HG02884 (cell line): ENCODE measurements around the gene TTC4.
A peak's percentile ranks its signal among the peaks of the same experiment; 100 is the strongest.

ENCODE experiments used
- ATAC-seq: cut with Tn5 transposase; IDR thresholded peaks from one replicate; pipeline ENCODE4 v1.9.1; 2021; ENCODE audit warnings: mild to moderate bottlenecking, moderate library complexity; ENCODE audit not compliant: unreplicated experiment

The TTC4 gene, protein sequence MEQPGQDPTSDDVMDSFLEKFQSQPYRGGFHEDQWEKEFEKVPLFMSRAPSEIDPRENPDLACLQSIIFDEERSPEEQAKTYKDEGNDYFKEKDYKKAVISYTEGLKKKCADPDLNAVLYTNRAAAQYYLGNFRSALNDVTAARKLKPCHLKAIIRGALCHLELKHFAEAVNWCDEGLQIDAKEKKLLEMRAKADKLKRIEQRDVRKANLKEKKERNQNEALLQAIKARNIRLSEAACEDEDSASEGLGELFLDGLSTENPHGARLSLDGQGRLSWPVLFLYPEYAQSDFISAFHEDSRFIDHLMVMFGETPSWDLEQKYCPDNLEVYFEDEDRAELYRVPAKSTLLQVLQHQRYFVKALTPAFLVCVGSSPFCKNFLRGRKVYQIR

GRCh38 chr1:54715493-54716298, at the start of gene TTC4:
TSS of gene TTC4 (plus strand) at chr1:54715861. CDS start at chr1:54715909, 48 bp downstream.
- peak; percentile 91 for ATAC-seq

DNA sequence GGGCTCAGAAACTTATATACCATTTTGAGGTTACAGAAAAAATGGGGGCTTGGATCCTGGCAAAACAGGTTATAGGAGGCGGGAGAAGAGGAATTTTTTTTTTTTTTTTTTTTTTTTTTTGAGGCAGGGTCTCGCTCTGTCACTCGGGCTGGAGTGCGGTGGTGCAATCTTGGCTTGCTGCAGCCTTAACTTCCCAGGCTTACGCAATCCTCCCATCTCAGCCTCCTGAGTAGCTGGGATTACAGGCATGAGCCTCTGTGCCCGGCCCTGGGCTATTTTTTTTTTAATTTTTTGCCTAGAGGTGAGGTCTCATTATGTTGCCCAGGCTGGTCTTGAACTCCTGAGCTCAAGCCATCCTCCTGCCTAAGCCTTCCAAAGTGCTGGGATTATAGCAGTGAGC, 49.3 kb upstream of the TTC4 start:
- no peak for ATAC-seq

DNA sequence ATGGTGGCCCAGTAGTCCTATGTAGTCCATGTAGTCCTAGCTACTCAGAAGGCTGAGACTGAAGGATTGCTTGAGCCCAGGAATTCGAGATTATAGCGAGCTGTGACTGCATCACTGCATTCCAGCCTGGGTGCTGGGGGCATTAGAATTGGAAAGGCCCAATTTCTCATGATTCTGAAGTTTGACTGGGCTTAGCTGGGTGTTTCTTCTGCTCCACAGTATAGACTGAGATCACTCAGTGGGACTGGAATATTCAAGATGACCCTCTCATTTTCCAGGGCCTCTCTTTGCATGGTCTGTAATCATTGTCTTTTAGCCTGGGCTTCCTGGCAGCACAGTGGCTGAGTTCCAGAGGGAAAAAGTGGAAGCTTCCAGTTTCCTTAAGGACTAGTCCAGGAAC, 47.9 kb upstream of the TTC4 start:
- no peak for ATAC-seq

DNA sequence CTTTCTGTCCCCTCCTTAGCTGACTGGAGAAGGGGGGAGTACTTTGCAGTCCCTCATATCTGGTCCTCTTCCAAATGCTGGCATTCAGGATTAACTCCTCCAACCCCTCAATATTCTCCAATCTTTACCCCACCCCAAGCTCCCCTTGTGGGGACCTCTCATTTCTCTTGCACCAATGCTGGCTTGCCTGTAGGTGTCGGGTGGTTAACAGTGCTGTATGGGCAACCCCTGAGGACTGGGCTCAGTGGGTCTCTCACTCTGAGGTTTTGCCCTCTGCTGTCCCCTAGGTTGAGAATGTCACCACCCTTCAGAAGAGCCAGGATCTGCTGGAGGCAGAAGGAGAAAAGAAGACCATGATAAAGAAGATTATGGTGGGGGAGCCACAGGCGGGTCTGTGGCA, 47.1 kb upstream of the TTC4 start:
- no peak for ATAC-seq

DNA sequence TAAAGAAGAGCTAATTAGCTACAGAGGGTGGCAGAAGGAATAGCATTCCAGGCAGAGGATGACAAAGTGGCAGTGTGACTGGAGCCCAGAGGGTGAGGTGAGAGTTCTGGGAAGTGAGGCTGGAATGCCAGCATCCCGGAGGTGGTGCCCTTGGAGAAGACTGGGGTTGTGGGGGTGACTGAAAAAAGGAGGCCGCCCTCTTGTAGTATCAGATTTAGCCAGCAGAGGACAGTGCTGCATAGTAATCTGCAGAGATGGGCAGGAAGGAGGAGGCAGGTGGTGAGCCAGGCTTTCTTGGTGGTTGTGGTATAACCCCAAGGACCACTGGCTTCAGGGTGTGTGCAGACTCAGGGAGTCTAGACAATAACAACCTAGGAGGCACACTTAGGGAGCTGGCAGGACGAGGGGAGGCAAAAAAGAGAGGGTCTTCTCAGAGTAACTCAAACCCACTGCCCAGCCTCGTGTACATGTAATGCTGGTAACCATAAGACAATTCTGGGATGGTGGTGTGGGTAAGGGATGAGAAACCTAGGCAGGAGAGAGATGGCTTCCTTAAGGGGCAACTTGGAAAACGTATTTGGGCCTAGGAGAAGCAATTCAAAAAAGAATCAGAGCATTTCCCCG, 43.6 kb upstream of the TTC4 start:
- no peak for ATAC-seq

DNA sequence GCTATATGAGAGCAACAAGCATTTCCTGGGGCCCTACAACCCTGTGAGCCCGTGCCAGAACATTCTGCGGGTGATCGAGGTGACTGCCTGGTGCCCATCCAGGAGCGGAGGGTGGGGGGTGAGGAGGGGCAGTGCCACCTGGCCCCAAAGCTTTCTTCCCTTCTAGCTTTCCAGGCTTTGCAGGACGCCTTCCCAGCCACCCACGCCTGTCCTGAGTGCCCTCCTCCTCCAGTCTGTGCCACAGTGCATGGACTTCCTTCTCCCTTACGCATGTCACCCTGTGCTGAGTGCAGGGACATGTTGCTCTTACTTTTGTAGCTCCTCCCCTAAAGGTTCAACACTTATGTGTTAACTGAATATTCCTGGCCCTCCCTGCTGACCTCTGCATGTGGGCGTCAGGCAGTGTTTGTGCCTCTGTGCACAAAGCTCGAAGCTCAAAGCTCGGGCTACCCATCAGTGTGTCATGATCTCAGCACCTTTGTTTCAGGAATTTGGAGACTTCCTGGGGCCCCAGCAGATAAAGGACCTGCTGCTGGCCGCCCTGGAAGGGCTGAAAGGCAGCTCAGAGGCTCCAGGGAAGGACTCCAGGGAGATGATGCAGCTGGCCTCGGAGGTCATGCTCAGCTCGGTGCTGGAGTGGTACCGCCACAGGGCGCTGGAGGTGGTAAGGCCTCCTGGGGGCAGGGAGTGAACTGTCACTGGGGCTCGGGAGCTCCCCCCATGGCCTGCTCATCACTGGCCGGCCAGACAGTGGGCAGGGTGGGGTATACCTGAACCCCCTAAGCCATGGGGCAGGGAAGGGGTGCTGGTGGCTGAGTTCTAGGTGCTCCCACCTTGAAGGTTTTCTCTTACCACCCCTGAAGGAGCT, 36.7 kb upstream of the TTC4 start:
- no peak for ATAC-seq

DNA sequence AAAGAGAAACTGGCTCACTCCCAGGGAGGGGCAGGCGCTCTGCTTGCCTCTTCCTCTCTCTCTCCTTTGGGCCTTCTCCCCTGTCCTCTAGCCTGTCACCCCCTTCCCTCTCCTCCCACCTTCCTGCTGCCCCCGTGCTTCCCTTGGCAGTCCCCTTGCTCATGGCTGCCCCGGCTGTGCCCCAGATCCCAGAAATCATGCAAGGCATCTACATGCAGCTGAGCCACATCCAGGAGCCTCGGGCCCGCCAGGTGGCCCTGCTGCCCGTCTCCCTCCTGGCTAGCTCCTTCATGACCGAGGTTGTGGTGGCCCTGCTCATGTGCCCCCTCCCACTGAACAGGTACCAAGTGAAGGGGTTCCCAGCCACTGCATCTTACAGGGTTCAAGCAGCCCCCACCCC, 36.0 kb upstream of the TTC4 start:
- no peak for ATAC-seq

GRCh38 chr1:54680387-54680786, 35.3 kb upstream of the TTC4 start:
- no peak for ATAC-seq

- no peak for ATAC-seq
Measured at GRCh38 chr1:54681358-54681757, 34.3 kb upstream of the TTC4 start.

GRCh38 chr1:54683453-54683852, 32.2 kb upstream of the TTC4 start:
- no peak for ATAC-seq

DNA sequence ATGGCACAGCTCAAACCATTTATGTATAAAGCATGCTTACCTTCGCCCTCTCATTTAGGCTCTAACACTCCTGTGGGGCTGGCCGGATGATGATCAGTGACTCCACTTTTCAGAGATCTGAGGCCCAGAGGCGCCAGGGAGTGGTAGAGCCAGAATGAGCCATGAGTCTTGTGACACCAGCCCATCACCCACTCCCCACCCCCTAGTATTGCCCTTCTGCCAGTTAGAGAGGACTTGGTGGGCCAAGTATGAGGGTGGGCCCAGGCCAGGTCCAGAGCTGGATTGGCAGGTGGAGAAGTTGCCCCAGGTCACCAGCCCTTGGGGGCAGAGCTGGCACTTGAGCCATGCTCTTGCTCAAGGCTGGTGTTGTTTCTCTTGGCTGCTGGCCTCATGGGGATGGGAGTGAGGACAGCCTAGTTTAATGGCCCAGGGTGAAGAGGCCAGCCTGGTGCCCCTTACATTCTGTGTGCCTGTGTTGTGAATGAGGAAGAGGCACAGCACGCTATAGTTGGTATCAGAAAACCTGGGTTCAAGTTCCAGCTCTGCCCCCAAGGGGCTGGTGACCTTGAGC, 30.2 kb upstream of the TTC4 start:
- no peak for ATAC-seq

GRCh38 chr1:54686155-54686554, 29.5 kb upstream of the TTC4 start:
- ATAC-seq: no peak

DNA sequence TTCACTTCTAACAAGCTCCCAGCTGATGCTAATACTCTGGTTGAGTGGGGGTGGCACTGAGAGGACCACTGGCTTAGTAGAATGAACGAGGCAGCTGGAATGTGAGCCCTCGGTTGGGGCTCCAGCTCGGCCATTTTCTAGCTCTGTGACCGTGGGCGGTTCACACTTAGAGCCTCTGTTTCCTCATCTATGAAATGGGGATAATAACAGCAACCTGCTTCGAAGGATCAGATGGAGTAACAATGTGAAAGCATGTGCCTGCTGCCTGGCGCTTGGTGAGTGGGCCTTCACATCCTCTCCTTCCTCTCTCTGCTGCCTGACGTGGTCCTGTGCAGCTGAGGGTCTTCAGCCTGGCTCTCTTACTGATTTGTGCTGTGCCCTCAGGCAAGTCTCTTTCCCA, 20.9 kb upstream of the TTC4 start:
- no peak for ATAC-seq

- no peak for ATAC-seq
Measured at GRCh38 chr1:54695221-54695620, 20.4 kb upstream of the TTC4 start.

DNA sequence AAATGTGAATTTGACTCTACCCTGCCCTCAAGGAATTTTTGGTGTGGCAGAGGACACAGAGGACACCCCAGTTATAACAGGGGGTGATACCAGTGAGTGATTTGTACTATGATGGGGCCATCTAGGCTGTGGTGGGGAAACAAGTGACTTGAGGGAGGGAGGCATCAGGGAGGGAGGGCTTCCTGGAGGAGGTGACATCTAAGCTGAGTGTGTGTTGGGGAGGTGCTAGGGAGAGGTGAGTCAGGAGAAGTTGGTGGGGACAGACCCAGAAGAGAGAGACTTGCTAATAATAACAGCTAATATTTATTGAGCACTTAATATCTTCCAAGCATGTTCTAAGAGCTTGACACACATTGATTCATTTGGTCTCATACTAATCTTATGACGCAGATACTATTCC, 19.9 kb upstream of the TTC4 start:
- no peak for ATAC-seq

GRCh38 chr1:54696262-54696661, 19.4 kb upstream of the TTC4 start:
- no peak for ATAC-seq

- ATAC-seq: no peak
Measured at GRCh38 chr1:54697896-54698295, 17.8 kb upstream of the TTC4 start.

GRCh38 chr1:54698346-54698745, 17.3 kb upstream of the TTC4 start:
- ATAC-seq: no peak

DNA sequence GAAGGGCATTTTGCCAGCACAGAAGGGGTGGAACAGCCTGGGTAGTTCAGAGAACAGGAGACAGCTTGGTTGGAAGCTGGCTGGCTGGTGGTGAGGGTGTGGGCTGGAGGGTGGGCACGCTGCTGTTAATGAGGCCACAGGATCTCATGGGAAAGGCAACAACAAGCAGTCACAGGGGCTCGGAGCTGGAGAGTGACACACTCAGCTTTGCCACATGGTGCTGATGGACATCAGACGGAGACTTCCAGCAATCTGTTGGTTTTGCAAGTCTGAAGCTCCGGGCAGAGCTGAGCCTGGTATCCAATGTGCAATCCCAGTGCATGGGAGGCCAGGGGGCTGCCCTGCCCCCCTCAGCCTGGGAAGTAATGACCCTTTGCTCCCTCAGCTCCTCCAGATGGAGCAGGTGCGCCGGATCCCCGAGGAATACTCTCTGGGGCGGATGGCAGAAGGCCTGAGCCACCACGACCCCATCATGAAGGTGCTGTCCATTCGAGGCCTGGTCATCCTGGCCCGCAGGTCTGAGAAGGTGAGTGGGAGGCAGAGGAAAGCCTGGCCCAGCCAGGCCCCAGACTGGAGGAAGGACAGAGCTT, 15.6 kb upstream of the TTC4 start:
- ATAC-seq: no peak

DNA sequence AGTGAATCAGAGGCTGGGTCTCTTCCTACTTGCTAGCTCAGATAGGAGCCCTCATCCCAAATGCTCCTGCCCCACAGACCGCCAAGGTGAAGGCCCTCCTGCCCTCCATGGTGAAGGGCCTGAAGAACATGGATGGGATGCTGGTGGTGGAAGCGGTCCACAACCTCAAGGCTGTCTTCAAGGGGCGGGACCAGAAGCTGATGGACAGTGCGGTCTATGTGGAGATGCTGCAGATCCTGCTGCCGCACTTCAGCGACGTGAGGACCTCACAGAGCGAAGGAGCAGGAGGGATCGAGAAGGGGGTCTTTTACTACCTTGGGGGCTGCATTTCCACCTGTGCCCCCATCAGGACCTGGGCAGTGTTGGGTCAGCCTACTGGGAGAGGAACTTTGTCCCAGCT, 14.6 kb upstream of the TTC4 start:
- no peak for ATAC-seq
